ENCODE data around the gene YARS1.

DNA sequence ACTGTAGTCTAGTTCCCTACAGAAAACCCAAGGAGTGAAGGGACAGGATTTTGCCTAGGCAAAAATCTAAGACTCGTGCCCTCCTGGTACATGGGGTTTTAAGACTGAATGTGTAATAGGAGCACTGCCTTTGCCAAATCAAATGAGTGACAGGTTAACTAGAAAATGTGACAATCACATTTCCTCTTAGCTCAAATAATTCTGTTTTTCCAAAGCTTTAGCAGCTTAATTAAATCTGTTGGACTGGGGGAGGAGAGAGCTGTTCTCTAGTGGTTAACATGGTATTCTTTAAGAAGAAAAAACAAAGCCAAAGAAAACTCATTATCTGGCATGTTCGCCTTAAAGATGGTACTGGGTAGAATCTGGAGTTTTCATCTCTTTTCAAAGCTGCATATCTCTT is 41.0 kb upstream of the YARS1 start:
- TF ChIP-seq, protein P1, sequence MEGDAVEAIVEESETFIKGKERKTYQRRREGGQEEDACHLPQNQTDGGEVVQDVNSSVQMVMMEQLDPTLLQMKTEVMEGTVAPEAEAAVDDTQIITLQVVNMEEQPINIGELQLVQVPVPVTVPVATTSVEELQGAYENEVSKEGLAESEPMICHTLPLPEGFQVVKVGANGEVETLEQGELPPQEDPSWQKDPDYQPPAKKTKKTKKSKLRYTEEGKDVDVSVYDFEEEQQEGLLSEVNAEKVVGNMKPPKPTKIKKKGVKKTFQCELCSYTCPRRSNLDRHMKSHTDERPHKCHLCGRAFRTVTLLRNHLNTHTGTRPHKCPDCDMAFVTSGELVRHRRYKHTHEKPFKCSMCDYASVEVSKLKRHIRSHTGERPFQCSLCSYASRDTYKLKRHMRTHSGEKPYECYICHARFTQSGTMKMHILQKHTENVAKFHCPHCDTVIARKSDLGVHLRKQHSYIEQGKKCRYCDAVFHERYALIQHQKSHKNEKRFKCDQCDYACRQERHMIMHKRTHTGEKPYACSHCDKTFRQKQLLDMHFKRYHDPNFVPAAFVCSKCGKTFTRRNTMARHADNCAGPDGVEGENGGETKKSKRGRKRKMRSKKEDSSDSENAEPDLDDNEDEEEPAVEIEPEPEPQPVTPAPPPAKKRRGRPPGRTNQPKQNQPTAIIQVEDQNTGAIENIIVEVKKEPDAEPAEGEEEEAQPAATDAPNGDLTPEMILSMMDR (IDR thresholded peaks at IDR 0.05) = no peak
- TF ChIP-seq EP300 (IDR thresholded peaks at IDR 0.05) (no peak), POLR2A (IDR thresholded peaks at IDR 0.05) (no peak)
